Smooth muscle cell (in vitro differentiated cells): Measurements from ENCODE around the gene ARL4D. TPM values are rescaled to one million over a fixed set of nuclear protein-coding genes. Genes with fewer than 3 reads are reported as not detected.

Source experiments
- DNase-seq: peaks from one replicate; lab custom pipeline; 2025; ENCODE audit not compliant: unreplicated experiment; lab: John Stamatoyannopoulos, UW
- H2AFZ ChIP-seq: fragments of 200-600 bp; sonication (generic); 2 replicates; pipeline ENCODE4 v1.6.0; 2016; ENCODE audit warnings: antibody characterized with exemption, low read depth, mild to moderate bottlenecking
- H3F3A ChIP-seq: fragments of 200-600 bp; sonication (generic); 2 replicates; pipeline ENCODE4 v1.6.0; 2017; ENCODE audit warnings: antibody characterized with exemption, low read depth
- H3K27ac ChIP-seq: fragments of 200-600 bp; sonication (generic); 2 replicates; pipeline ENCODE4 v1.5.1; 2016; ENCODE audit warnings: low read depth, mild to moderate bottlenecking
- H3K27me3 ChIP-seq: fragments of 200-600 bp; sonication (generic); 2 replicates; pipeline ENCODE4 v1.6.1; 2016; ENCODE audit warnings: low read depth, mild to moderate bottlenecking
- H3K36me3 ChIP-seq: fragments of 200-600 bp; sonication (generic); 2 replicates; pipeline ENCODE4 v1.5.1; 2016; ENCODE audit warnings: low read depth
- H3K4me1 ChIP-seq: fragments of 200-600 bp; sonication (generic); 2 replicates; pipeline ENCODE4 v1.5.1; 2016; ENCODE audit warnings: low read depth
- H3K4me2 ChIP-seq: fragments of 200-600 bp; sonication (generic); 2 replicates; pipeline ENCODE4 v1.6.0; 2016; ENCODE audit warnings: mild to moderate bottlenecking
- H3K4me3 ChIP-seq: fragments of 200-600 bp; sonication (generic); 2 replicates; pipeline ENCODE4 v1.5.1; 2016; ENCODE audit warnings: mild to moderate bottlenecking
- H3K79me2 ChIP-seq: fragments of 200-600 bp; sonication (generic); 2 replicates; pipeline ENCODE4 v1.6.0; 2016; ENCODE audit warnings: low read depth, mild to moderate bottlenecking
- H3K9ac ChIP-seq: fragments of 200-600 bp; sonication (generic); 2 replicates; pipeline ENCODE4 v1.6.0; 2016; ENCODE audit warnings: low read depth
- H3K9me3 ChIP-seq: fragments of 200-600 bp; sonication (generic); replicated peaks from 2 replicates; pipeline ENCODE4 v1.5.1; 2016; ENCODE audit warnings: low read depth
- H4K20me1 ChIP-seq: fragments of 200-600 bp; sonication (generic); 2 replicates; pipeline ENCODE4 v1.6.0; 2016; ENCODE audit warnings: low read depth
- WGBS: methylation state at CpG from one replicate; pipeline ENCODE4 v1.1.7; 2016; ENCODE audit warnings: low lambda C conversion rate; 5-methylcytosine and 5-hydroxymethylcytosine counted together
- polyA plus RNA-seq: library from polyadenylated mRNA; unstranded; fragments of >200 nt; fragmentation: Nextera tagmentation; extraction: Ambion mirVana; gene quantifications from 2 replicates; pipeline ENCODE4 v1.2.1, GENCODE V29; 2016
- total RNA-seq: library from RNA; depleted of rRNA; stranded (reverse); fragments of >200 nt; gene quantifications from 2 replicates; pipeline ENCODE4 v1.2.3, GENCODE V29; 2014
- TF ChIP-seq, protein P1 (sequence below): fragments of 200-600 bp; sonication (generic); IDR thresholded peaks from 2 replicates; pipeline ENCODE4 v1.5.1; 2017; ENCODE audit warnings: borderline replicate concordance, mild to moderate bottlenecking, antibody characterized with exemption; ENCODE audit not compliant: insufficient read depth, poor library complexity, severe bottlenecking

The ARL4D gene
- total and polyA plus RNA-seq, 2 experiments from 2014 or later: 9.9 to 25.9 TPM

DNA sequence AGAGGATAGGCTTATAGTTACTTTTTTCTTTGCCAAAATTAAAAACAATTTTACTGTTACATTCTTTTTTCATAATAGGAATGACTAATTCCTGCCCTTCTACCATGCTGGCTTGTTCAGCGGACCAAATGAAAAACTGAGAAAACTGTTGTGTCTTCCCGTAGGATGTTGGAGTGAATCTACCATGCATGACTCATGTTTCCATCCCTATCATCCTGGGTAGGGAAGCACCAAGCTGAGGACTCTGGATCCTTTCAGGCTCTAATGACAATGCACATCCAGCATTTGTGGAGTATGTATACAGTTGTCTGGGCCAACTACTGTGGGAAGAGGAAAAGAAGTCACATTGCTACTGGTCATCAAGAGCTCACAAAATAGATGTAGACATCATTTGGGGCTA is 43.9 kb downstream of the ARL4D start:
- no peaks in the 10 kb centered on the region for H3K9me3 ChIP-seq
- H3K79me2 ChIP-seq: no peaks in the 10 kb centered on the region
- WGBS: 25% methylated on average over 2 of the region's 2 CpGs
- DNase-seq: no peak
- no peak overlapping the region for H3K9ac ChIP-seq
- H3K4me3 ChIP-seq: no peak overlapping the region
- H3K36me3 ChIP-seq: no peaks in the 10 kb centered on the region
- no peaks in the 10 kb centered on the region for H3K27me3 ChIP-seq
- peak overlapping the region; percentile 88 for H3K27ac ChIP-seq
- H3K4me2 ChIP-seq: no peak overlapping the region
- no peak overlapping the region for H2AFZ ChIP-seq
- H4K20me1 ChIP-seq: no peaks in the 10 kb centered on the region
- H3K4me1 ChIP-seq: peaks cover 11% of the 10 kb centered on the region
- H3F3A ChIP-seq: peaks cover 7% of the 10 kb centered on the region
- TF ChIP-seq, protein P1, sequence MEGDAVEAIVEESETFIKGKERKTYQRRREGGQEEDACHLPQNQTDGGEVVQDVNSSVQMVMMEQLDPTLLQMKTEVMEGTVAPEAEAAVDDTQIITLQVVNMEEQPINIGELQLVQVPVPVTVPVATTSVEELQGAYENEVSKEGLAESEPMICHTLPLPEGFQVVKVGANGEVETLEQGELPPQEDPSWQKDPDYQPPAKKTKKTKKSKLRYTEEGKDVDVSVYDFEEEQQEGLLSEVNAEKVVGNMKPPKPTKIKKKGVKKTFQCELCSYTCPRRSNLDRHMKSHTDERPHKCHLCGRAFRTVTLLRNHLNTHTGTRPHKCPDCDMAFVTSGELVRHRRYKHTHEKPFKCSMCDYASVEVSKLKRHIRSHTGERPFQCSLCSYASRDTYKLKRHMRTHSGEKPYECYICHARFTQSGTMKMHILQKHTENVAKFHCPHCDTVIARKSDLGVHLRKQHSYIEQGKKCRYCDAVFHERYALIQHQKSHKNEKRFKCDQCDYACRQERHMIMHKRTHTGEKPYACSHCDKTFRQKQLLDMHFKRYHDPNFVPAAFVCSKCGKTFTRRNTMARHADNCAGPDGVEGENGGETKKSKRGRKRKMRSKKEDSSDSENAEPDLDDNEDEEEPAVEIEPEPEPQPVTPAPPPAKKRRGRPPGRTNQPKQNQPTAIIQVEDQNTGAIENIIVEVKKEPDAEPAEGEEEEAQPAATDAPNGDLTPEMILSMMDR: no peak

DNA sequence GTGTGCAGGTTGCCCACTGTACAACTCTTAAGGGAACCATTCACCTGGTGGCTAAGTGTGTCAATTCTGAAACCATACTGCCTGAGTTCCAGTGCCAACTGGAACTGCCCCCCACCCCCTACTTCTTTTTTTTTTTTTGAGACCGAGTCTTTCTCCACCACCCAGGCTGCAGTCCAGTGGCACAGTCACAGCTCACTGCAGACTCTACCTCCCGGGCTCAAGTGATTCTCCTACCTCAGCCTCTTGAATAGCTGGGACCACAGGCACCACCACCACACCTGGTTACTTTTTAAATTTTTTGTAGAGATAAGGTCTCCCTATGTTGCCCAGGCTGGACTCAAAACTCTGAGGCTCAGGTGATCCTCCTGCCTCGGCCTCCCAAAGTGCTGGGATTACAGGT is 44.6 kb downstream of the ARL4D start:
- Histone ChIP-seq H3K79me2 (no peaks in the 10 kb centered on the region), H3K4me2 (no peak overlapping the region), H3K9me3 (no peaks in the 10 kb centered on the region), H3K9ac (no peak overlapping the region), H3F3A (peaks cover 7% of the 10 kb centered on the region), H3K4me3 (no peak overlapping the region), H3K4me1 (peaks cover 11% of the 10 kb centered on the region), H4K20me1 (no peaks in the 10 kb centered on the region), H3K36me3 (no peaks in the 10 kb centered on the region), H3K27me3 (no peaks in the 10 kb centered on the region), H2AFZ (no peak overlapping the region), H3K27ac (peak overlapping the region; percentile 88)
- 99% methylated on average over 3 of the region's 3 CpGs for WGBS
- DNase-seq: no peak
- TF ChIP-seq, protein P1: no peak

DNA sequence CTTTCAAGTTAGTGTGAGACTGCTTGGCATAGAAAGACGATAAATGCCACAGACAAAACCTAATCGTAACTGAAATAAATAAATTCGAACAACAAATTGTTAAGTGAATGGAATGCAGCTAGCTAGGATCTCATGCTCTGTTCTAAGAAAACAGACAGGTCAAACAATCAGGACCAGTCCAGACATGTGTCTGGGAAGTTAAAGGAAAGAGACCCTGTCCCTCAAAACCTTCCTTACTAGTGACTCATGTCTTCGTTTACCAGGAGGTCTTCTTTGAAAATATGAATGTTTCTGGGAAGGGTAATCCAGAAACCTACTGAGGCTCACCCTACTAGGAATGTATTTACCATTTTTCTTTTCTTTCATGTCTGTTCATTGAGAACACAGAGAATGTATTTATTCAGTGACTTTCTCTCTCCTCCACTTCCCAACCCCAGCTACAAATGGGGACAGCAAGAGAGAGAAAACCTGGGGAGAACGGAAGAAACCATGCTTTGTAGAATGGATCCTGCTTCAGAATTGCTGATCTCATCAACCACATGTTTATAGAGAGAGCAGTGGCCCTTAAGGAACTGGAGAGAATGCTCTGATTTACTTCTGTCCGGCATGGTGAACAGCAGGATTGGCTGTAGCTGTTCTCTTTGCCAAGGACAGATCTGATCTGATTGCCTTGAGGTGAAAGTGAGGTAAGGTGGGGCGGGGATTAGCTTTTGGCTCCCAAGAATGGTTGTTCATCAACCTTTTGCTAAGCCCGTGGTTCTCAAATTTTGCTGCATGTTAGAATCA is 45.6 kb downstream of the ARL4D start:
- Histone ChIP-seq H3K4me1 (peaks cover 11% of the 10 kb centered on the region), H3K9ac (peak overlapping the region; percentile 53), H3K9me3 (no peaks in the 10 kb centered on the region), H3F3A (peaks cover 7% of the 10 kb centered on the region), H4K20me1 (no peaks in the 10 kb centered on the region), H3K36me3 (no peaks in the 10 kb centered on the region), H3K79me2 (no peaks in the 10 kb centered on the region), H3K4me2 (peak overlapping the region; percentile 65), H2AFZ (peak overlapping the region; percentile 75), H3K4me3 (no peak overlapping the region), H3K27ac (peak overlapping the region; percentile 88), H3K27me3 (no peaks in the 10 kb centered on the region)
- no peak for DNase-seq
- WGBS: 45% methylated on average over 8 of the region's 8 CpGs
- TF ChIP-seq, protein P1: no peak
